ENCODE results near the gene ENTPD6. TPM values are rescaled to one million over a fixed set of nuclear protein-coding genes. Genes with fewer than 3 reads are reported as not detected.

Gene ENTPD6
- total RNA-seq, 4 donors from 2014 or later: 33.8 to 103 (median 47.0) TPM

DNA sequence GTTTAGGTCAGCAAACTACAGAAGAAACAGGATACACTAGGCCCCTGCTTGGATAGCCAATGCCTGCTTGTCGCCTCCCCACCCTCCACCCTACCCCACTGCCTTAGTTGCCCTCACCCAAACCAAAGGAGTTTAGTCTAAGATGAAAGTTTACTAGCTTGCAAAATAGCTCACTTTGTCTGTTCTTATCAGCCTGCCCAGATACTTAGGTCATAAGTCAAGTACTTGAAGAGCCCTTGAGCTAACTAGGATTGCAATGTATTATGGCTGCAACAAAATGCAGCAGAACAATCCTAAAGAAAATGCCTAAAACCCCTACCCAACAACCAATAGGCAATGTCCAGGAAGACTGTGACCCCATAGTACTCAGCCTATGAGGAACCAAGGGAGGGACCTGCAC is 7.3 kb upstream of the ENTPD6 start:
- Histone ChIP-seq H3K9me3 (no peaks in the 10 kb centered on the region), H3K4me1 (no peaks in the 10 kb centered on the region), H3K27ac (no peak overlapping the region), H3K36me3 (no peaks in the 10 kb centered on the region), H3K27me3 (peaks cover 16% of the 10 kb centered on the region), H3K4me3 (no peak overlapping the region)
- 86% methylated on average over 1 of the region's 1 CpG for WGBS
- DNase-seq (ENCODE audit: low spot score in 2 of 2): no peak
- TF ChIP-seq, protein P1, sequence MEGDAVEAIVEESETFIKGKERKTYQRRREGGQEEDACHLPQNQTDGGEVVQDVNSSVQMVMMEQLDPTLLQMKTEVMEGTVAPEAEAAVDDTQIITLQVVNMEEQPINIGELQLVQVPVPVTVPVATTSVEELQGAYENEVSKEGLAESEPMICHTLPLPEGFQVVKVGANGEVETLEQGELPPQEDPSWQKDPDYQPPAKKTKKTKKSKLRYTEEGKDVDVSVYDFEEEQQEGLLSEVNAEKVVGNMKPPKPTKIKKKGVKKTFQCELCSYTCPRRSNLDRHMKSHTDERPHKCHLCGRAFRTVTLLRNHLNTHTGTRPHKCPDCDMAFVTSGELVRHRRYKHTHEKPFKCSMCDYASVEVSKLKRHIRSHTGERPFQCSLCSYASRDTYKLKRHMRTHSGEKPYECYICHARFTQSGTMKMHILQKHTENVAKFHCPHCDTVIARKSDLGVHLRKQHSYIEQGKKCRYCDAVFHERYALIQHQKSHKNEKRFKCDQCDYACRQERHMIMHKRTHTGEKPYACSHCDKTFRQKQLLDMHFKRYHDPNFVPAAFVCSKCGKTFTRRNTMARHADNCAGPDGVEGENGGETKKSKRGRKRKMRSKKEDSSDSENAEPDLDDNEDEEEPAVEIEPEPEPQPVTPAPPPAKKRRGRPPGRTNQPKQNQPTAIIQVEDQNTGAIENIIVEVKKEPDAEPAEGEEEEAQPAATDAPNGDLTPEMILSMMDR (IDR thresholded peaks at IDR 0.05): no peak
- TF ChIP-seq POLR2AphosphoS5 (IDR thresholded peaks at IDR 0.05) (no peak), POLR2A (IDR thresholded peaks at IDR 0.05) (no peak), EP300 (IDR thresholded peaks at IDR 0.05) (no peak)

GRCh38 chr20:25191051-25191450 is 4.5 kb upstream of the ENTPD6 start:
- DNase-seq (ENCODE audit: low spot score in 2 of 2): no peak
- peaks cover 16% of the 10 kb centered on the region for H3K27me3 ChIP-seq
- H3K36me3 ChIP-seq: no peaks in the 10 kb centered on the region
- H3K4me3 ChIP-seq: no peak overlapping the region
- H3K4me1 ChIP-seq: peaks cover 12% of the 10 kb centered on the region
- H3K27ac ChIP-seq: no peak overlapping the region
- no peaks in the 10 kb centered on the region for H3K9me3 ChIP-seq
- 50% methylated on average over 1 of the region's 1 CpG for WGBS
- TF ChIP-seq EP300 (IDR thresholded peaks at IDR 0.05): no peak
- no peak for TF ChIP-seq POLR2AphosphoS5 (IDR thresholded peaks at IDR 0.05)
- TF ChIP-seq, protein P1 (IDR thresholded peaks at IDR 0.05): no peak
- TF ChIP-seq POLR2A (IDR thresholded peaks at IDR 0.05): no peak

GRCh38 chr20:25191689-25192088 is 3.8 kb upstream of the ENTPD6 start:
- Histone ChIP-seq H3K4me3 (no peak overlapping the region), H3K27me3 (peaks cover 9% of the 10 kb centered on the region), H3K27ac (no peak overlapping the region), H3K9me3 (no peaks in the 10 kb centered on the region), H3K4me1 (peaks cover 19% of the 10 kb centered on the region), H3K36me3 (no peaks in the 10 kb centered on the region)
- WGBS: 61% methylated on average over 2 of the region's 2 CpGs
- TF ChIP-seq, protein P1 (IDR thresholded peaks at IDR 0.05): no peak
- TF ChIP-seq POLR2A (IDR thresholded peaks at IDR 0.05): no peak
- TF ChIP-seq POLR2AphosphoS5 (IDR thresholded peaks at IDR 0.05): no peak
- TF ChIP-seq EP300 (IDR thresholded peaks at IDR 0.05): no peak
- no peak for DNase-seq (ENCODE audit: low spot score in 2 of 2)

GRCh38 chr20:25193843-25194242 is 1.7 kb upstream of the ENTPD6 start:
- no peak for TF ChIP-seq POLR2A (IDR thresholded peaks at IDR 0.05)
- TF ChIP-seq, protein P1 (IDR thresholded peaks at IDR 0.05): no peak
- TF ChIP-seq EP300 (IDR thresholded peaks at IDR 0.05): no peak
- TF ChIP-seq POLR2AphosphoS5 (IDR thresholded peaks at IDR 0.05): no peak
- H3K4me3 ChIP-seq: no peak overlapping the region
- no peak for DNase-seq (ENCODE audit: low spot score in 2 of 2)
- peaks cover 34% of the 10 kb centered on the region for H3K4me1 ChIP-seq
- H3K9me3 ChIP-seq: no peaks in the 10 kb centered on the region
- no peaks in the 10 kb centered on the region for H3K36me3 ChIP-seq
- H3K27me3 ChIP-seq: no peaks in the 10 kb centered on the region
- no peak overlapping the region for H3K27ac ChIP-seq
- WGBS: 78% methylated on average over 2 of the region's 2 CpGs

GRCh38 chr20:25194333-25194972 is 1.1 kb upstream of the ENTPD6 start:
- no peaks in the 10 kb centered on the region for H3K36me3 ChIP-seq
- no peak overlapping the region for H3K27ac ChIP-seq
- DNase-seq (ENCODE audit: low spot score in 2 of 2): peak; percentile 69 to 76
- H3K27me3 ChIP-seq: no peaks in the 10 kb centered on the region
- peak overlapping the region; percentile 95 for H3K4me3 ChIP-seq
- H3K4me1 ChIP-seq: peaks cover 39% of the 10 kb centered on the region
- H3K9me3 ChIP-seq: no peaks in the 10 kb centered on the region
- 90% methylated on average over 10 of the region's 18 CpGs for WGBS
- TF ChIP-seq POLR2A (IDR thresholded peaks at IDR 0.05) (no peak), POLR2AphosphoS5 (IDR thresholded peaks at IDR 0.05) (no peak), EP300 (IDR thresholded peaks at IDR 0.05) (no peak)
- TF ChIP-seq, protein P1 (IDR thresholded peaks at IDR 0.05): no peak
